SK-N-SH (cell line): ENCODE results near the gene APCS.

ENCODE experiments used
- CHD2 ChIP-seq: fragments of 150-350 bp; IDR thresholded peaks from 2 replicates; pipeline ENCODE4 v1.6.1; 2018; ENCODE audit warnings: low read length; ENCODE audit not compliant: partially characterized antibody
- ELF1 ChIP-seq: IDR thresholded peaks from 2 replicates; pipeline ENCODE4 v1.4.0; 2012
- EZH2phosphoT487 ChIP-seq: fragments of 200-600 bp; sonication (generic); IDR thresholded peaks from 2 replicates; pipeline ENCODE4 v1.6.1; 2017; ENCODE audit warnings: low read depth, mixed run types, mild to moderate bottlenecking, antibody characterized with exemption, moderate library complexity, borderline replicate concordance
- FOXJ3 ChIP-seq: sonication (generic); formaldehyde crosslinking; IDR thresholded peaks from 2 replicates; pipeline ENCODE4 v1.5.1; 2020; ENCODE audit warnings: mild to moderate bottlenecking, missing genetic modification reagents
- JUND ChIP-seq: IDR thresholded peaks from 2 replicates; pipeline ENCODE4 v1.4.0; 2012
- MAX ChIP-seq: IDR thresholded peaks from 2 replicates; pipeline ENCODE4 v1.4.0; 2012; ENCODE audit warnings: low read depth
- MEF2A ChIP-seq: IDR thresholded peaks from 2 replicates; pipeline ENCODE4 v1.4.0; 2012; ENCODE audit warnings: low read depth, borderline replicate concordance
- MXI1 ChIP-seq: IDR thresholded peaks from 2 replicates; pipeline ENCODE4 v1.6.1; 2012; ENCODE audit warnings: mild to moderate bottlenecking, low read depth, low read length, improper control_type of control experiment
- NFIC ChIP-seq: IDR thresholded peaks from 2 replicates; pipeline ENCODE4 v1.4.0; 2012; ENCODE audit warnings: borderline replicate concordance
- POLR2AphosphoS5 ChIP-seq: IDR thresholded peaks from 2 replicates; pipeline ENCODE4 v1.6.1; 2012; ENCODE audit warnings: low read depth, low read length
- TCF12 ChIP-seq: IDR thresholded peaks from 2 replicates; pipeline ENCODE4 v1.4.0; 2012
- YY1 ChIP-seq: IDR thresholded peaks from 2 replicates; pipeline ENCODE4 v1.4.0; 2012; ENCODE audit warnings: low read depth, mild to moderate bottlenecking
- TF ChIP-seq, protein P1 (sequence below): fragments of 200-600 bp; sonication (generic); IDR thresholded peaks from 2 replicates; pipeline ENCODE4 v1.6.1; 2017; ENCODE audit warnings: antibody characterized with exemption, mild to moderate bottlenecking, moderate library complexity
- TF ChIP-seq, protein P2 (sequence below): IDR thresholded peaks from 2 replicates; pipeline ENCODE4 v1.6.1; 2012; ENCODE audit warnings: mild to moderate bottlenecking, low read depth, low read length, moderate library complexity

- no peak for TF ChIP-seq CHD2
- no peak for TF ChIP-seq NFIC
- TF ChIP-seq FOXJ3 (CRISPR knock-in tag): no peak
- no peak for TF ChIP-seq POLR2AphosphoS5
- no peak for TF ChIP-seq JUND
- no peak for TF ChIP-seq MXI1
- TF ChIP-seq, protein P1, sequence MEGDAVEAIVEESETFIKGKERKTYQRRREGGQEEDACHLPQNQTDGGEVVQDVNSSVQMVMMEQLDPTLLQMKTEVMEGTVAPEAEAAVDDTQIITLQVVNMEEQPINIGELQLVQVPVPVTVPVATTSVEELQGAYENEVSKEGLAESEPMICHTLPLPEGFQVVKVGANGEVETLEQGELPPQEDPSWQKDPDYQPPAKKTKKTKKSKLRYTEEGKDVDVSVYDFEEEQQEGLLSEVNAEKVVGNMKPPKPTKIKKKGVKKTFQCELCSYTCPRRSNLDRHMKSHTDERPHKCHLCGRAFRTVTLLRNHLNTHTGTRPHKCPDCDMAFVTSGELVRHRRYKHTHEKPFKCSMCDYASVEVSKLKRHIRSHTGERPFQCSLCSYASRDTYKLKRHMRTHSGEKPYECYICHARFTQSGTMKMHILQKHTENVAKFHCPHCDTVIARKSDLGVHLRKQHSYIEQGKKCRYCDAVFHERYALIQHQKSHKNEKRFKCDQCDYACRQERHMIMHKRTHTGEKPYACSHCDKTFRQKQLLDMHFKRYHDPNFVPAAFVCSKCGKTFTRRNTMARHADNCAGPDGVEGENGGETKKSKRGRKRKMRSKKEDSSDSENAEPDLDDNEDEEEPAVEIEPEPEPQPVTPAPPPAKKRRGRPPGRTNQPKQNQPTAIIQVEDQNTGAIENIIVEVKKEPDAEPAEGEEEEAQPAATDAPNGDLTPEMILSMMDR: no peak
- no peak for TF ChIP-seq EZH2phosphoT487
- TF ChIP-seq MEF2A: no peak
- TF ChIP-seq MAX: no peak
- TF ChIP-seq YY1: no peak
- no peak for TF ChIP-seq ELF1
- TF ChIP-seq, protein P2, sequence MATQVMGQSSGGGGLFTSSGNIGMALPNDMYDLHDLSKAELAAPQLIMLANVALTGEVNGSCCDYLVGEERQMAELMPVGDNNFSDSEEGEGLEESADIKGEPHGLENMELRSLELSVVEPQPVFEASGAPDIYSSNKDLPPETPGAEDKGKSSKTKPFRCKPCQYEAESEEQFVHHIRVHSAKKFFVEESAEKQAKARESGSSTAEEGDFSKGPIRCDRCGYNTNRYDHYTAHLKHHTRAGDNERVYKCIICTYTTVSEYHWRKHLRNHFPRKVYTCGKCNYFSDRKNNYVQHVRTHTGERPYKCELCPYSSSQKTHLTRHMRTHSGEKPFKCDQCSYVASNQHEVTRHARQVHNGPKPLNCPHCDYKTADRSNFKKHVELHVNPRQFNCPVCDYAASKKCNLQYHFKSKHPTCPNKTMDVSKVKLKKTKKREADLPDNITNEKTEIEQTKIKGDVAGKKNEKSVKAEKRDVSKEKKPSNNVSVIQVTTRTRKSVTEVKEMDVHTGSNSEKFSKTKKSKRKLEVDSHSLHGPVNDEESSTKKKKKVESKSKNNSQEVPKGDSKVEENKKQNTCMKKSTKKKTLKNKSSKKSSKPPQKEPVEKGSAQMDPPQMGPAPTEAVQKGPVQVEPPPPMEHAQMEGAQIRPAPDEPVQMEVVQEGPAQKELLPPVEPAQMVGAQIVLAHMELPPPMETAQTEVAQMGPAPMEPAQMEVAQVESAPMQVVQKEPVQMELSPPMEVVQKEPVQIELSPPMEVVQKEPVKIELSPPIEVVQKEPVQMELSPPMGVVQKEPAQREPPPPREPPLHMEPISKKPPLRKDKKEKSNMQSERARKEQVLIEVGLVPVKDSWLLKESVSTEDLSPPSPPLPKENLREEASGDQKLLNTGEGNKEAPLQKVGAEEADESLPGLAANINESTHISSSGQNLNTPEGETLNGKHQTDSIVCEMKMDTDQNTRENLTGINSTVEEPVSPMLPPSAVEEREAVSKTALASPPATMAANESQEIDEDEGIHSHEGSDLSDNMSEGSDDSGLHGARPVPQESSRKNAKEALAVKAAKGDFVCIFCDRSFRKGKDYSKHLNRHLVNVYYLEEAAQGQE: no peak
- no peak for TF ChIP-seq TCF12
Observed at GRCh38 chr1:159554696-159555095, 32.9 kb upstream of the APCS start.
